ENCODE results near the gene ENPP7. TPM values are rescaled to one million over a fixed set of nuclear protein-coding genes. Genes with fewer than 3 reads are reported as not detected.

Gene ENPP7
- total RNA-seq, 1 donor from 2014 or later, result not detected

DNA sequence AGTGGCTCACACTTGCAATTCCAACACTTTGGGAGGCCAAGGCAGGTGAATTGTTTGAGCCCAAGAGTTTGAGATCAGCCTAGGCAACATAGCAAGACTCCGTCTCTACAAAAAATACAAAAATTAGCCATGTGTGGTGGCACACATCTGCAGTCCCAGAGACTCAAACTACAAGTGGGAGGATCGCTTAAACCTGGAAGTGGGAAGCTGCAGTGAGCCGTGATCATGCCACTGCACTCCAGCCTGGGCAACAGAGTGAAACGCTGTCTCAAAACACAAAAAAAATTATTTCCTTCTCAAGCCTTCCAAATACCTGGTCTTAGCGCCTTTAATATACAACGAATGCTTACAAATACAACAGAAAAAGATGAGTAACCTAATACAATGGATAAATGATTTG is 27.5 kb downstream of the ENPP7 start:
- no peak overlapping the region for H3K4me3 ChIP-seq (ENCODE audit: low read depth, low read length)
- peaks cover 7% of the 10 kb centered on the region for H3K27me3 ChIP-seq (ENCODE audit: control insufficient read depth, insufficient read depth, low read length)
- TF ChIP-seq, protein P1, sequence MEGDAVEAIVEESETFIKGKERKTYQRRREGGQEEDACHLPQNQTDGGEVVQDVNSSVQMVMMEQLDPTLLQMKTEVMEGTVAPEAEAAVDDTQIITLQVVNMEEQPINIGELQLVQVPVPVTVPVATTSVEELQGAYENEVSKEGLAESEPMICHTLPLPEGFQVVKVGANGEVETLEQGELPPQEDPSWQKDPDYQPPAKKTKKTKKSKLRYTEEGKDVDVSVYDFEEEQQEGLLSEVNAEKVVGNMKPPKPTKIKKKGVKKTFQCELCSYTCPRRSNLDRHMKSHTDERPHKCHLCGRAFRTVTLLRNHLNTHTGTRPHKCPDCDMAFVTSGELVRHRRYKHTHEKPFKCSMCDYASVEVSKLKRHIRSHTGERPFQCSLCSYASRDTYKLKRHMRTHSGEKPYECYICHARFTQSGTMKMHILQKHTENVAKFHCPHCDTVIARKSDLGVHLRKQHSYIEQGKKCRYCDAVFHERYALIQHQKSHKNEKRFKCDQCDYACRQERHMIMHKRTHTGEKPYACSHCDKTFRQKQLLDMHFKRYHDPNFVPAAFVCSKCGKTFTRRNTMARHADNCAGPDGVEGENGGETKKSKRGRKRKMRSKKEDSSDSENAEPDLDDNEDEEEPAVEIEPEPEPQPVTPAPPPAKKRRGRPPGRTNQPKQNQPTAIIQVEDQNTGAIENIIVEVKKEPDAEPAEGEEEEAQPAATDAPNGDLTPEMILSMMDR (IDR thresholded peaks at IDR 0.05; ENCODE audit: insufficient read depth, low read length, poor library complexity, severe bottlenecking), result no peak
- no peaks in the 10 kb centered on the region for H3K36me3 ChIP-seq (ENCODE audit: control insufficient read depth, insufficient read depth, low read length)
- no peak for DNase-seq (ENCODE audit: low read depth)

- H3K36me3 ChIP-seq (ENCODE audit: control insufficient read depth, insufficient read depth, low read length), result no peaks in the 10 kb centered on the region
- TF ChIP-seq, protein P1 (IDR thresholded peaks at IDR 0.05; ENCODE audit: insufficient read depth, low read length, poor library complexity, severe bottlenecking), result no peak
- H3K4me3 ChIP-seq (ENCODE audit: low read depth, low read length), result no peak overlapping the region
- no peak for DNase-seq (ENCODE audit: low read depth)
- H3K27me3 ChIP-seq (ENCODE audit: control insufficient read depth, insufficient read depth, low read length), result peaks cover 5% of the 10 kb centered on the region
Observed at GRCh38 chr17:79760197-79760906, 29.6 kb downstream of the ENPP7 start.

DNA sequence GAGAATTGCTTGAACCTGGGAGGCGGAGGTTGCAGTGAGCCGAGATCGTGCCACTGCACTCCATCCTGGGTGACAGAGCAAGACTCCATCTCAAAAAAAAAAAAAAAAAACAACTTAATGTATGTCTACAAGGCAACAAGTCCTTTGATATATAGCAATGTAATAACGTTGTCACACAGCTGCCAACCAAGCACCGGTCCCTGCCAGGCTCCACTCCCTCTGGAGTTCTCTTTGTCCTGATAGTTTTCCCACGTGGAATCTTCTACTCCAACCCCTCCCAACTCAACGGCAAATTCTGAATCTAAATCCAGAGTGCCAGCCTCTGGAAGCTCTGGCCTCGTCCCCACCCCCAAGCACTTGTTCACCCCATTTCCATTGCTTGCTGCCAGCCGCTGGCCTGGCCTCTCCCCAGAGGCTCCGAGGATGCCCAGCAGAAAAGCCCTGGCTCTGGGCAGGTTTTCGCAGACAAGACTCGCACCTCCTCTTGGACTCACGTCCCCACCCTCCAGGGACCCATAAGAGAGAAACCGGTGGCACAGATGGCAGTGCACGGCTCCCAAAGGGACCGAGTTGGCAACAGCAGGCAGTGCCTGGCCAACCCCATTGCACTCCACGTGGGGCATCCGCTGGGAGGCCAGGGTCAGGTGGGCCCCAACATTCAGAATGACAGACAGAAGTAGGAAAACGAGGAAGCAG is 31.3 kb downstream of the ENPP7 start:
- H3K4me3 ChIP-seq (ENCODE audit: low read depth, low read length), result no peak overlapping the region
- H3K36me3 ChIP-seq (ENCODE audit: control insufficient read depth, insufficient read depth, low read length), result no peaks in the 10 kb centered on the region
- TF ChIP-seq, protein P1 (IDR thresholded peaks at IDR 0.05; ENCODE audit: insufficient read depth, low read length, poor library complexity, severe bottlenecking), result no peak
- H3K27me3 ChIP-seq (ENCODE audit: control insufficient read depth, insufficient read depth, low read length), result peaks cover under 1% of the 10 kb centered on the region
- no peak for DNase-seq (ENCODE audit: low read depth)

DNA sequence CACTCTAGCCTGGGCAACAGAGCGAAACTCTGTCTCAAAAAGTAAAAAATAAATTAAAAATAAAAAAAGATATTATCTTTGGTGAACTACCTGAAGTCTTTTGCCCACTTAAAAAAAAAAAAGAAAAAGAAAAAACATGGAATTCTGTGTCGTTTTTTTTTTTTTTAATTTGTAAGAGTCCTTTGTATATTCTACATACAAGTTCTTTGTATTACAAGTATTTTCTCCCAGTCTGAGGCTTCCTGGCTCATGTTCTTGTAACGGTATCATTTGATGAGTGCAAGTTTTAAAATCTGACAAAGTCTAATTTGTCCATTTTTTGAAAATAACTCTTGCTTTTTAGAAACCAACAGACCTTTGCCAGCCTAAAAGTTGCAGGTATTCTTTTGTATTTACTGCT is 35.0 kb downstream of the ENPP7 start:
- no peak overlapping the region for H3K4me3 ChIP-seq (ENCODE audit: low read depth, low read length)
- no peak for DNase-seq (ENCODE audit: low read depth)
- TF ChIP-seq, protein P1 (IDR thresholded peaks at IDR 0.05; ENCODE audit: insufficient read depth, low read length, poor library complexity, severe bottlenecking), result no peak
- H3K36me3 ChIP-seq (ENCODE audit: control insufficient read depth, insufficient read depth, low read length), result no peaks in the 10 kb centered on the region
- peaks cover 5% of the 10 kb centered on the region for H3K27me3 ChIP-seq (ENCODE audit: control insufficient read depth, insufficient read depth, low read length)

GRCh38 chr17:79769570-79770506 is 39.1 kb downstream of the ENPP7 start:
- DNase-seq (ENCODE audit: low read depth), result no peak
- TF ChIP-seq, protein P1 (IDR thresholded peaks at IDR 0.05; ENCODE audit: insufficient read depth, low read length, poor library complexity, severe bottlenecking), result no peak
- no peaks in the 10 kb centered on the region for H3K36me3 ChIP-seq (ENCODE audit: control insufficient read depth, insufficient read depth, low read length)
- H3K27me3 ChIP-seq (ENCODE audit: control insufficient read depth, insufficient read depth, low read length), result peaks cover 35% of the 10 kb centered on the region
- no peak overlapping the region for H3K4me3 ChIP-seq (ENCODE audit: low read depth, low read length)
